Stimulated activated memory B cell treated with anti-CD40 and anti-IgM and Interleukin-4, amounts not matched to agents 10 μg/mL and 1 μg/mL and 100 μg/mL, for 72 hours (primary cell): Measurements from ENCODE around the gene TNIK.
A peak's percentile ranks its signal among the peaks of the same experiment; 100 is the strongest.

Experiments used
- ATAC-seq: fragments of 150-1000 bp; cut with Tn5 transposase; 2 replicates; pipeline ENCODE4 v1.10.0; 2021
- H3K27ac Mint-ChIP-seq: one replicate; pipeline ENCODE4 v1.8.0; 2022; ENCODE audit warnings: mild to moderate bottlenecking, mixed read lengths
- H3K27me3 Mint-ChIP-seq: one replicate; pipeline ENCODE4 v1.8.0; 2022; ENCODE audit warnings: mixed read lengths
- H3K36me3 Mint-ChIP-seq: one replicate; pipeline ENCODE4 v1.8.0; 2022; ENCODE audit warnings: mixed read lengths
- H3K4me1 Mint-ChIP-seq: one replicate; pipeline ENCODE4 v1.8.0; 2022; ENCODE audit warnings: mixed read lengths
- H3K4me3 Mint-ChIP-seq: one replicate; pipeline ENCODE4 v1.8.0; 2022; ENCODE audit warnings: mild to moderate bottlenecking, moderate library complexity, mixed read lengths
- H3K9me3 Mint-ChIP-seq: one replicate; pipeline ENCODE4 v1.8.0; 2022; ENCODE audit warnings: mixed read lengths

The TNIK gene

GRCh38 chr3:171459942-171460724 is at the start of gene TNIK:
Gene TNIK, minus strand, starts transcription at chr3:171460405. Its CDS starts 342 bp downstream, at chr3:171460063.
- Mint-ChIP-seq H3K27me3 (peaks cover 44% of the 10 kb centered on the region), H3K4me1 (peaks cover 36% of the 10 kb centered on the region), H3K4me3 (peak within 1 kb of the TSS; percentile 95), H3K27ac (peak within 1 kb of the TSS; percentile 74), H3K9me3 (no peaks in the 10 kb centered on the region), H3K36me3 (no peaks in the 10 kb centered on the region)
- peak; percentile 91 for ATAC-seq

GRCh38 chr3:171508676-171509075 is 48.5 kb upstream of the TNIK start:
- no peak overlapping the region for H3K4me3 Mint-ChIP-seq
- H3K9me3 Mint-ChIP-seq = no peaks in the 10 kb centered on the region
- no peaks in the 10 kb centered on the region for H3K4me1 Mint-ChIP-seq
- no peaks in the 10 kb centered on the region for H3K36me3 Mint-ChIP-seq
- no peak overlapping the region for H3K27ac Mint-ChIP-seq
- peaks cover 8% of the 10 kb centered on the region for H3K27me3 Mint-ChIP-seq
- ATAC-seq = no peak

- no peak for ATAC-seq
- Mint-ChIP-seq H3K27me3 (peaks cover 8% of the 10 kb centered on the region), H3K27ac (no peak overlapping the region), H3K9me3 (no peaks in the 10 kb centered on the region), H3K4me3 (no peak overlapping the region), H3K36me3 (no peaks in the 10 kb centered on the region), H3K4me1 (no peaks in the 10 kb centered on the region)
Measured at GRCh38 chr3:171508206-171508605, 48.0 kb upstream of the TNIK start.

- Mint-ChIP-seq H3K9me3 (no peaks in the 10 kb centered on the region), H3K36me3 (no peaks in the 10 kb centered on the region), H3K27me3 (peaks cover 8% of the 10 kb centered on the region), H3K4me1 (no peaks in the 10 kb centered on the region), H3K4me3 (no peak overlapping the region), H3K27ac (no peak overlapping the region)
- no peak for ATAC-seq
Measured at GRCh38 chr3:171506743-171507319, 46.6 kb upstream of the TNIK start.

- Mint-ChIP-seq H3K36me3 (no peaks in the 10 kb centered on the region), H3K4me3 (no peak overlapping the region), H3K9me3 (no peaks in the 10 kb centered on the region), H3K27ac (no peak overlapping the region), H3K4me1 (no peaks in the 10 kb centered on the region), H3K27me3 (peaks cover 8% of the 10 kb centered on the region)
- no peak for ATAC-seq
Measured at GRCh38 chr3:171505822-171506333, 45.7 kb upstream of the TNIK start.

GRCh38 chr3:171504376-171504775 is 44.2 kb upstream of the TNIK start:
- Mint-ChIP-seq H3K9me3 (no peaks in the 10 kb centered on the region), H3K4me1 (no peaks in the 10 kb centered on the region), H3K27ac (no peak overlapping the region), H3K27me3 (peaks cover 8% of the 10 kb centered on the region), H3K4me3 (no peak overlapping the region), H3K36me3 (no peaks in the 10 kb centered on the region)
- ATAC-seq = no peak

GRCh38 chr3:171503817-171504216 is 43.6 kb upstream of the TNIK start:
- H3K27me3 Mint-ChIP-seq = peaks cover 8% of the 10 kb centered on the region
- H3K27ac Mint-ChIP-seq = no peak overlapping the region
- H3K4me3 Mint-ChIP-seq = no peak overlapping the region
- ATAC-seq = no peak
- no peaks in the 10 kb centered on the region for H3K36me3 Mint-ChIP-seq
- no peaks in the 10 kb centered on the region for H3K4me1 Mint-ChIP-seq
- no peaks in the 10 kb centered on the region for H3K9me3 Mint-ChIP-seq

- no peaks in the 10 kb centered on the region for H3K9me3 Mint-ChIP-seq
- H3K27me3 Mint-ChIP-seq = no peaks in the 10 kb centered on the region
- no peaks in the 10 kb centered on the region for H3K4me1 Mint-ChIP-seq
- H3K27ac Mint-ChIP-seq = no peak overlapping the region
- no peak for ATAC-seq
- no peak overlapping the region for H3K4me3 Mint-ChIP-seq
- no peaks in the 10 kb centered on the region for H3K36me3 Mint-ChIP-seq
Measured at GRCh38 chr3:171498921-171499320, 38.7 kb upstream of the TNIK start.

GRCh38 chr3:171497468-171497867 is 37.3 kb upstream of the TNIK start:
- no peak overlapping the region for H3K27ac Mint-ChIP-seq
- no peak overlapping the region for H3K4me3 Mint-ChIP-seq
- no peak for ATAC-seq
- H3K36me3 Mint-ChIP-seq = no peaks in the 10 kb centered on the region
- H3K9me3 Mint-ChIP-seq = no peaks in the 10 kb centered on the region
- H3K27me3 Mint-ChIP-seq = no peaks in the 10 kb centered on the region
- no peaks in the 10 kb centered on the region for H3K4me1 Mint-ChIP-seq

- Mint-ChIP-seq H3K4me1 (peaks cover 10% of the 10 kb centered on the region), H3K27ac (no peak overlapping the region), H3K4me3 (no peak overlapping the region), H3K27me3 (no peaks in the 10 kb centered on the region), H3K9me3 (no peaks in the 10 kb centered on the region), H3K36me3 (no peaks in the 10 kb centered on the region)
- ATAC-seq = no peak
Measured at GRCh38 chr3:171495413-171495812, 35.2 kb upstream of the TNIK start.

- Mint-ChIP-seq H3K4me3 (no peak overlapping the region), H3K36me3 (no peaks in the 10 kb centered on the region), H3K4me1 (peaks cover 10% of the 10 kb centered on the region), H3K27ac (no peak overlapping the region), H3K27me3 (no peaks in the 10 kb centered on the region), H3K9me3 (no peaks in the 10 kb centered on the region)
- no peak for ATAC-seq
Measured at GRCh38 chr3:171494457-171495109, 34.4 kb upstream of the TNIK start.

- ATAC-seq = no peak
- no peak overlapping the region for H3K27ac Mint-ChIP-seq
- H3K27me3 Mint-ChIP-seq = no peaks in the 10 kb centered on the region
- no peaks in the 10 kb centered on the region for H3K36me3 Mint-ChIP-seq
- peaks cover 10% of the 10 kb centered on the region for H3K4me1 Mint-ChIP-seq
- H3K9me3 Mint-ChIP-seq = no peaks in the 10 kb centered on the region
- peak overlapping the region; percentile 11 for H3K4me3 Mint-ChIP-seq
Measured at GRCh38 chr3:171491361-171491760, 31.2 kb upstream of the TNIK start.

- Mint-ChIP-seq H3K9me3 (no peaks in the 10 kb centered on the region), H3K36me3 (no peaks in the 10 kb centered on the region), H3K4me3 (no peak overlapping the region), H3K27me3 (no peaks in the 10 kb centered on the region), H3K4me1 (peaks cover 10% of the 10 kb centered on the region), H3K27ac (no peak overlapping the region)
- no peak for ATAC-seq
Measured at GRCh38 chr3:171490901-171491300, 30.7 kb upstream of the TNIK start.

- H3K27ac Mint-ChIP-seq = no peak overlapping the region
- H3K27me3 Mint-ChIP-seq = no peaks in the 10 kb centered on the region
- H3K4me1 Mint-ChIP-seq = peaks cover 10% of the 10 kb centered on the region
- H3K36me3 Mint-ChIP-seq = no peaks in the 10 kb centered on the region
- ATAC-seq = no peak
- no peak overlapping the region for H3K4me3 Mint-ChIP-seq
- H3K9me3 Mint-ChIP-seq = no peaks in the 10 kb centered on the region
Measured at GRCh38 chr3:171489348-171489747, 29.1 kb upstream of the TNIK start.

GRCh38 chr3:171488479-171488878 is 28.3 kb upstream of the TNIK start:
- H3K27ac Mint-ChIP-seq = no peak overlapping the region
- no peaks in the 10 kb centered on the region for H3K27me3 Mint-ChIP-seq
- ATAC-seq = no peak
- H3K9me3 Mint-ChIP-seq = no peaks in the 10 kb centered on the region
- no peak overlapping the region for H3K4me3 Mint-ChIP-seq
- peaks cover 10% of the 10 kb centered on the region for H3K4me1 Mint-ChIP-seq
- no peaks in the 10 kb centered on the region for H3K36me3 Mint-ChIP-seq

GRCh38 chr3:171487382-171487781 is 27.2 kb upstream of the TNIK start:
- Mint-ChIP-seq H3K36me3 (no peaks in the 10 kb centered on the region), H3K9me3 (no peaks in the 10 kb centered on the region), H3K27ac (no peak overlapping the region), H3K27me3 (no peaks in the 10 kb centered on the region), H3K4me1 (peaks cover 9% of the 10 kb centered on the region), H3K4me3 (no peak overlapping the region)
- no peak for ATAC-seq
